H9 (cell line): ENCODE data around the gene IGFL2. TPM values are rescaled to one million over a fixed set of nuclear protein-coding genes. Genes with fewer than 3 reads are reported as not detected.

Experiments used
- DNase-seq: peaks from one replicate; pipeline ENCODE4 v3.0.0-alpha.2; 2017
- H2AFZ ChIP-seq: one replicate; pipeline ENCODE4 v1.6.1; 2013; ENCODE audit warnings: mild to moderate bottlenecking, low read length, control low read depth, moderate library complexity
- H2AK5ac ChIP-seq: 2 replicates; pipeline ENCODE4 v1.6.1; 2013; ENCODE audit warnings: low read length, control low read depth, mixed read lengths; ENCODE audit not compliant: insufficient read length
- H2BK120ac ChIP-seq: one replicate; pipeline ENCODE4 v1.6.1; 2013; ENCODE audit warnings: low read depth, mild to moderate bottlenecking, low read length, control low read depth, inconsistent platforms; ENCODE audit not compliant: poor library complexity, severe bottlenecking
- H2BK12ac ChIP-seq: 2 replicates; pipeline ENCODE4 v1.6.1; 2013; ENCODE audit warnings: low read length, control low read depth, mixed read lengths, low read depth; ENCODE audit not compliant: insufficient read length
- H2BK15ac ChIP-seq: 2 replicates; pipeline ENCODE4 v1.6.1; 2013; ENCODE audit warnings: low read depth, low read length, control low read depth
- H2BK20ac ChIP-seq: one replicate; pipeline ENCODE4 v1.6.1; 2013; ENCODE audit warnings: low read depth, mild to moderate bottlenecking, low read length, control low read depth, inconsistent platforms; ENCODE audit not compliant: poor library complexity, severe bottlenecking
- H2BK5ac ChIP-seq: 2 replicates; pipeline ENCODE4 v1.6.1; 2013; ENCODE audit warnings: low read length, control low read depth, mixed read lengths; ENCODE audit not compliant: insufficient read length
- H3K14ac ChIP-seq: 2 replicates; pipeline ENCODE4 v1.6.1; 2013; ENCODE audit warnings: low read length, control low read depth; ENCODE audit not compliant: insufficient read depth
- H3K18ac ChIP-seq: 2 replicates; pipeline ENCODE4 v1.6.1; 2013; ENCODE audit warnings: low read depth, mild to moderate bottlenecking, mixed read lengths, low read length, control low read depth; ENCODE audit not compliant: insufficient read length
- H3K23ac ChIP-seq: 2 replicates; pipeline ENCODE4 v1.6.1; 2013; ENCODE audit warnings: low read length, control low read depth, mixed read lengths, low read depth; ENCODE audit not compliant: insufficient read length
- H3K23me2 ChIP-seq: 2 replicates; pipeline ENCODE4 v1.6.1; 2013; ENCODE audit warnings: low read depth, mild to moderate bottlenecking, mixed read lengths, low read length, control low read depth; ENCODE audit not compliant: insufficient read length, poor library complexity, severe bottlenecking
- H3K27ac ChIP-seq: 2 replicates; pipeline ENCODE4 v1.5.1; 2013; ENCODE audit warnings: low read length, control low read depth, mixed read lengths, low read depth; ENCODE audit not compliant: insufficient read length
- H3K27me3 ChIP-seq: 2 replicates; pipeline ENCODE4 v1.6.1; 2013; ENCODE audit warnings: low read length, control low read depth, inconsistent platforms; ENCODE audit not compliant: insufficient read depth
- H3K4ac ChIP-seq: 2 replicates; pipeline ENCODE4 v1.6.1; 2013; ENCODE audit warnings: low read depth, mild to moderate bottlenecking, control low read depth, inconsistent platforms, low read length, moderate library complexity
- H3K4me1 ChIP-seq: 2 replicates; pipeline ENCODE4 v1.6.1; 2013; ENCODE audit warnings: low read length, control low read depth, inconsistent platforms; ENCODE audit not compliant: insufficient read depth
- H3K4me2 ChIP-seq: 2 replicates; pipeline ENCODE4 v1.6.1; 2013; ENCODE audit warnings: low read length, control low read depth, mixed read lengths; ENCODE audit not compliant: insufficient read length, insufficient read depth
- H3K56ac ChIP-seq: 2 replicates; pipeline ENCODE4 v1.6.1; 2013; ENCODE audit warnings: low read depth, mild to moderate bottlenecking, mixed read lengths, low read length, control low read depth; ENCODE audit not compliant: insufficient read length
- H3K79me1 ChIP-seq: 2 replicates; pipeline ENCODE4 v1.6.1; 2013; ENCODE audit warnings: low read depth, mild to moderate bottlenecking, moderate library complexity, low read length, control low read depth, inconsistent platforms; ENCODE audit not compliant: insufficient read depth, poor library complexity, severe bottlenecking
- H3K79me2 ChIP-seq: 2 replicates; pipeline ENCODE4 v1.6.1; 2013; ENCODE audit warnings: low read length, control low read depth, inconsistent platforms; ENCODE audit not compliant: insufficient read depth
- H3K9ac ChIP-seq: 2 replicates; pipeline ENCODE4 v1.6.1; 2013; ENCODE audit warnings: low read length, control low read depth, mixed read lengths; ENCODE audit not compliant: insufficient read length; ENCODE audit errors: extremely low read depth
- H3K9me3 ChIP-seq: one replicate; pipeline ENCODE4 v1.6.1; 2013; ENCODE audit warnings: low read depth, low read length, inconsistent platforms; ENCODE audit not compliant: control insufficient read depth
- H3T11ph ChIP-seq: one replicate; pipeline ENCODE4 v1.6.1; 2013; ENCODE audit warnings: mild to moderate bottlenecking, low read length, control low read depth, inconsistent platforms
- H4K20me1 ChIP-seq: one replicate; pipeline ENCODE4 v1.6.1; 2013; ENCODE audit not compliant: control insufficient read depth, insufficient read length, insufficient read depth
- H4K5ac ChIP-seq: 2 replicates; pipeline ENCODE4 v1.6.1; 2013; ENCODE audit warnings: low read depth, mild to moderate bottlenecking, mixed read lengths, low read length, control low read depth; ENCODE audit not compliant: insufficient read length
- H4K8ac ChIP-seq: replicated peaks from 2 replicates; pipeline ENCODE4 v1.6.1; 2013; ENCODE audit warnings: low read length, control low read depth, mixed read lengths, low read depth; ENCODE audit not compliant: insufficient read length
- H4K91ac ChIP-seq: 2 replicates; pipeline ENCODE4 v1.6.1; 2013; ENCODE audit warnings: low read depth, mild to moderate bottlenecking, moderate library complexity, mixed read lengths, low read length, control low read depth; ENCODE audit not compliant: insufficient read length
- H3K27ac Mint-ChIP-seq, 3 experiments: 2 replicates in 2 of 3; 3 replicates in 1 of 3; pipeline ENCODE4 v1.8.0; 2020 to 2021; ENCODE audit warnings: mixed read lengths in 3 of 3, mild to moderate bottlenecking in 1 of 3, moderate library complexity in 1 of 3
- H3K27me3 Mint-ChIP-seq: 2 replicates; pipeline ENCODE4 v1.8.0; 2021; ENCODE audit warnings: low read depth, mild to moderate bottlenecking, moderate library complexity, mixed read lengths
- H3K36me3 Mint-ChIP-seq, 3 experiments: 2 replicates in 2 of 3; 3 replicates in 1 of 3; pipeline ENCODE4 v1.8.0; 2020 to 2021; ENCODE audit warnings: low read depth in 3 of 3, mixed read lengths in 3 of 3; ENCODE audit not compliant: insufficient read depth in 1 of 3
- H3K4me1 Mint-ChIP-seq, 2 experiments: 2 replicates each; pipeline ENCODE4 v1.8.0; 2020; ENCODE audit warnings: mixed read lengths in 2 of 2
- H3K4me3 Mint-ChIP-seq, 2 experiments: 2 replicates in 1 of 2; 3 replicates in 1 of 2; pipeline ENCODE4 v1.8.0; 2020 to 2021; ENCODE audit warnings: mild to moderate bottlenecking in 2 of 2, mixed read lengths in 2 of 2, moderate library complexity in 1 of 2
- H3K9me3 Mint-ChIP-seq, 2 experiments: 2 replicates in 1 of 2; 3 replicates in 1 of 2; pipeline ENCODE4 v1.8.0; 2020; ENCODE audit warnings: mild to moderate bottlenecking in 2 of 2, mixed read lengths in 2 of 2, moderate library complexity in 1 of 2
- CTCF ChIP-seq: fragments of 200-600 bp; sonication (generic); conservative IDR thresholded peaks from 3 replicates; pipeline ENCODE4 v1.8.0; 2021; ENCODE audit warnings: antibody characterized with exemption, mild to moderate bottlenecking
- WGBS: extraction: QIAGEN DNeasy Blood & Tissue Kit; methylation state at CpG from one replicate; pipeline ENCODE4 v1.1.7; 2013; ENCODE audit warnings: missing lambda C conversion rate, low lambda C conversion rate, mixed read lengths; ENCODE audit not compliant: insufficient read length; ENCODE audit errors: extremely low coverage; 5-methylcytosine and 5-hydroxymethylcytosine counted together
- total RNA-seq: library from RNA; stranded (reverse); gene quantifications from 2 replicates; pipeline ENCODE4 v1.2.1, GENCODE V29; 2021

Gene IGFL2
- total RNA-seq, 1 experiment from 2014 or later = not detected

GRCh38 chr19:46132508-46133100 is 15.4 kb upstream of the IGFL2 start:
- Histone ChIP-seq H2BK12ac (peak overlapping the region; percentile 4), H3K9me3 (no peaks in the 10 kb centered on the region), H3T11ph (peak overlapping the region; percentile 96), H4K20me1 (no peaks in the 10 kb centered on the region), H2BK5ac (peak overlapping the region; percentile 12), H3K23ac (no peak overlapping the region), H4K5ac (peak overlapping the region; percentile 74), H3K23me2 (no peaks in the 10 kb centered on the region), H3K14ac (peak overlapping the region; percentile 77), H3K4ac (peak overlapping the region; percentile 17), H3K56ac (peak overlapping the region; percentile 58), H2AK5ac (peak overlapping the region; percentile 2), H2AFZ (no peak overlapping the region), H3K79me1 (no peaks in the 10 kb centered on the region), H2BK120ac (peak overlapping the region; percentile 87), H3K4me1 (no peaks in the 10 kb centered on the region; the same call in 1 of the 2 replicates), H4K8ac (peak overlapping the region; percentile 57), H2BK20ac (no peak overlapping the region), H3K79me2 (no peaks in the 10 kb centered on the region), H3K27ac (peak overlapping the region; percentile 87), H2BK15ac (no peak overlapping the region), H4K91ac (peak overlapping the region; percentile 66), H3K9ac (peak overlapping the region; percentile 85), H3K18ac (peak overlapping the region; percentile 95), H3K4me2 (peak overlapping the region; percentile 55), H3K27me3 (no peaks in the 10 kb centered on the region)
- DNase-seq = no peak
- no peak for TF ChIP-seq CTCF
- no CpG with 5 or more reads among the region's 4 CpGs for WGBS
- Mint-ChIP-seq H3K27ac (peak overlapping the region; percentile 98 to 99 (median 99)), H3K9me3 (peaks cover 7 to 11% of the 10 kb centered on the region in 2 experiments), H3K4me3 (peak overlapping the region; percentile 33 to 50; a peak in 4 of 5 replicates), H3K36me3 (peaks cover 4 to 23% (median 9%) of the 10 kb centered on the region in 3 experiments), H3K4me1 (peaks cover 28 to 31% of the 10 kb centered on the region in 2 experiments), H3K27me3 (peaks cover 2% of the 10 kb centered on the region; the same call in 1 of the 2 replicates)
